KMS-11 (cell line): Measurements from ENCODE around the gene USP10.

Experiments used
- H2AFZ ChIP-seq: fragments of 200-600 bp; sonication (generic); 2 replicates; pipeline ENCODE4 v1.6.1; 2016; ENCODE audit warnings: antibody characterized with exemption, mixed run types, low read depth
- H3K27ac ChIP-seq: fragments of 200-600 bp; sonication (generic); 2 replicates; pipeline ENCODE4 v1.6.1; 2016; ENCODE audit warnings: mild to moderate bottlenecking, mixed run types
- H3K27me3 ChIP-seq: fragments of 200-600 bp; sonication (generic); 2 replicates; pipeline ENCODE4 v1.6.1; 2017; ENCODE audit warnings: mild to moderate bottlenecking, low read depth, mixed run types, moderate library complexity; ENCODE audit not compliant: insufficient read depth
- H3K36me3 ChIP-seq: fragments of 200-600 bp; sonication (generic); 2 replicates; pipeline ENCODE4 v1.6.1; 2017; ENCODE audit warnings: mild to moderate bottlenecking, mixed run types; ENCODE audit not compliant: insufficient read depth
- H3K4me1 ChIP-seq: fragments of 200-600 bp; sonication (generic); 2 replicates; pipeline ENCODE4 v1.6.1; 2016; ENCODE audit warnings: mild to moderate bottlenecking, low read depth, mixed run types; ENCODE audit not compliant: poor library complexity, severe bottlenecking
- H3K4me2 ChIP-seq: fragments of 200-600 bp; sonication (generic); 2 replicates; pipeline ENCODE4 v1.7.0; 2016; ENCODE audit warnings: mild to moderate bottlenecking, mixed run types
- H3K4me3 ChIP-seq: fragments of 200-600 bp; sonication (generic); IDR thresholded peaks from 2 replicates; pipeline ENCODE4 v1.6.1; 2017; ENCODE audit warnings: low read depth, low read length, mixed read lengths; ENCODE audit not compliant: insufficient read depth
- H3K79me2 ChIP-seq: fragments of 200-600 bp; sonication (generic); 2 replicates; pipeline ENCODE4 v1.6.1; 2016; ENCODE audit warnings: low read depth, mixed run types; ENCODE audit not compliant: insufficient read depth
- H3K9ac ChIP-seq: fragments of 200-600 bp; sonication (generic); 2 replicates; pipeline ENCODE4 v1.6.1; 2016; ENCODE audit warnings: mild to moderate bottlenecking, mixed run types
- H4K20me1 ChIP-seq: fragments of 200-600 bp; sonication (generic); 2 replicates; pipeline ENCODE4 v1.6.1; 2016; ENCODE audit warnings: mild to moderate bottlenecking, mixed run types; ENCODE audit not compliant: insufficient read depth
- CTCF ChIP-seq: fragments of 200-600 bp; sonication (generic); conservative IDR thresholded peaks from 2 replicates; pipeline ENCODE4 v1.6.1; 2017; ENCODE audit warnings: low read depth, mild to moderate bottlenecking, antibody characterized with exemption, low read length, moderate library complexity, mixed read lengths

Gene USP10

GRCh38 chr16:84753412-84754326, 53.9 kb downstream of the USP10 start:
- Histone ChIP-seq H3K36me3 (no peaks in the 10 kb centered on the region), H3K27me3 (no peaks in the 10 kb centered on the region), H3K79me2 (peaks cover 44% of the 10 kb centered on the region), H3K27ac (no peak overlapping the region), H2AFZ (no peak overlapping the region), H3K4me2 (peak overlapping the region; percentile 89; the same call in 1 of the 2 replicates), H3K4me1 (peaks cover 60% of the 10 kb centered on the region), H3K4me3 (no peak overlapping the region), H3K9ac (no peak overlapping the region), H4K20me1 (peaks cover 23% of the 10 kb centered on the region)
- no peak for TF ChIP-seq CTCF

GRCh38 chr16:84754353-84754856, 54.6 kb downstream of the USP10 start:
- H3K4me2 ChIP-seq, result peak overlapping the region; percentile 89
- H3K4me1 ChIP-seq, result peaks cover 57% of the 10 kb centered on the region
- TF ChIP-seq CTCF, result peak; percentile 89

GRCh38 chr16:84754956-84755672, 55.3 kb downstream of the USP10 start:
- H3K27me3 ChIP-seq, result no peaks in the 10 kb centered on the region
- peak overlapping the region; percentile 89; the same call in 1 of the 2 replicates for H3K4me2 ChIP-seq
- H3K79me2 ChIP-seq, result peaks cover 39% of the 10 kb centered on the region
- no peak for TF ChIP-seq CTCF
- H2AFZ ChIP-seq, result no peak overlapping the region
- peaks cover 50% of the 10 kb centered on the region for H3K4me1 ChIP-seq
- 0 out of 2 replicates have a peak overlapping the region, but pooled peaks have one; percentile 19 for H3K27ac ChIP-seq
- no peak overlapping the region for H3K4me3 ChIP-seq
- H3K9ac ChIP-seq, result no peak overlapping the region
- peaks cover 26% of the 10 kb centered on the region for H4K20me1 ChIP-seq
- H3K36me3 ChIP-seq, result no peaks in the 10 kb centered on the region

More at GRCh38 chr16:84754353-84754856, 54.6 kb downstream of the USP10 start:
- H3K9ac ChIP-seq, result no peak overlapping the region
- peaks cover 39% of the 10 kb centered on the region for H3K79me2 ChIP-seq
- H3K27ac ChIP-seq, result 0 out of 2 replicates have a peak overlapping the region, but pooled peaks have one; percentile 19
- H4K20me1 ChIP-seq, result peaks cover 26% of the 10 kb centered on the region
- H2AFZ ChIP-seq, result no peak overlapping the region
- H3K36me3 ChIP-seq, result no peaks in the 10 kb centered on the region
- no peak overlapping the region for H3K4me3 ChIP-seq
- H3K27me3 ChIP-seq, result no peaks in the 10 kb centered on the region

- Histone ChIP-seq H3K27ac (no peak overlapping the region), H3K4me3 (no peak overlapping the region), H2AFZ (no peak overlapping the region), H3K4me1 (peaks cover 33% of the 10 kb centered on the region), H3K9ac (no peak overlapping the region), H3K27me3 (no peaks in the 10 kb centered on the region), H4K20me1 (peaks cover 26% of the 10 kb centered on the region), H3K36me3 (no peaks in the 10 kb centered on the region), H3K79me2 (peaks cover 39% of the 10 kb centered on the region), H3K4me2 (no peak overlapping the region)
- TF ChIP-seq CTCF, result no peak
These were observed 57.0 kb downstream of the USP10 start for GRCh38 chr16:84756830-84757229.
